HG02885 (cell line): ENCODE measurements around the gene PLA2G1B.

Experiments used
- ATAC-seq: cut with Tn5 transposase; IDR thresholded peaks from one replicate; pipeline ENCODE4 v1.9.1; 2021; ENCODE audit warnings: mild to moderate bottlenecking; ENCODE audit not compliant: unreplicated experiment, poor library complexity

Gene PLA2G1B

DNA sequence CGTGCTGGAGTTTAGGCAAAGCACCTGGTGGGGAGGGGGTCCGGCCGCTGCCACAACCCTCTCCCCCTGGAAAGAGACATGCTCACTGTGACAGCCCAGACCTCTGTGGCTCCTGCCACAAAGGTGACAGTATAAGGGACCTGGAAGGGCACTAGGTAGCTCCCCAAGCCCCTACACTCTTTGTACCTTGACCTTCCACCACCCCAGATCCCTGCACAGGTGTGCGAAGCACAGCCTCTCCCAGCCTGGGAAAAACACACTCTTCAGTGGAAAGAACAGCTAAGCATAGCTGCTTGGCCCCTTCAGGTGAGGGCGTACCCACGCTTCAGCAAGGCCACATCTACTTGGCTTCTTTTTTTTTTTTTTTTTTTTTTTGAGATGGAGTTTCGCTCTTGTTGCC, 4.9 kb upstream of the PLA2G1B start:
- no peak for ATAC-seq

DNA sequence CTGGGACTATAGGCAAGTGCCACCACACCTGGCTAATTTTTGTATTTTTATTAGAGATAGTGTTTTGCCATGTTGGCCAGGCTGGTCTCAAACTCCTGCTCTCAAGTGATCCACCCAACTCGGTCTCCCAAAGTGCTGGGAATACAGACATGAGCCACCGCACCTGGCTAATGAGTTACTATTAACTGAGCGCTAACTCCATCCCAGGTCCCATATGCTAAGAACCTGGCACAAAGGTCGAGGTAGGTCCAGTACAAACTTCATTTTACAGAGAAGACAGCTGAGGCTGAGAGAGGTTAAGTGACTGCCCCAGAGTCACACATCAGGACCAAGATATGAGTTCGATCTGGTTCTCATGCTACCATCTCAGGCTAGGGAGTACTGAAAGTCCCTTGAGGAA, 4.5 kb upstream of the PLA2G1B start:
- ATAC-seq: no peak

- ATAC-seq: no peak
Measured at GRCh38 chr12:120331390-120331789, 3.8 kb upstream of the PLA2G1B start.

GRCh38 chr12:120328228-120328627, 649 bp upstream of the PLA2G1B start:
- no peak for ATAC-seq

- ATAC-seq: no peak
Measured at GRCh38 chr12:120324841-120325417, 2.6 kb downstream of the PLA2G1B start.

DNA sequence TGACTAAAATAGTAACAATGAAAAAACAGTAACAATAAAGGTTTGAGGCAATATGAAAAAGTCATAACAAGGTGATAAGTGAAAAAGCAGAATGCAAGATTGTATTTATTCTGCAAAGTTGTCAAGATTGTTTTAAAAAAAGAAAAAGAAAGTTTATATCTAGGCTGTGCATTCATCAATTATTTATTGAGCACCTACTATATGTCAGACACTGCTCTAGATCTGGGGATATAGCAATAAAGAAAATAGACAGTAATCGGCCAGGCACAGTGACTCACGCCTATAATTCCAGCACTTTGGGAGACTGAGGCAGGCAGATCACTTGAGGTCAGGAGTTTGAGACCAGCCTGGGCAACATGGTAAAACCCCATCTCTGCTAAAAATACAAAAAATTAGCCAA, 3.8 kb downstream of the PLA2G1B start:
- ATAC-seq: no peak

GRCh38 chr12:120321382-120322202, 6.0 kb downstream of the PLA2G1B start:
- no peak for ATAC-seq

- ATAC-seq: peak; percentile 99
Measured at GRCh38 chr12:120317224-120318105, 10.1 kb downstream of the PLA2G1B start.

- no peak for ATAC-seq
Measured at GRCh38 chr12:120316798-120317223, 10.8 kb downstream of the PLA2G1B start.

GRCh38 chr12:120314220-120314619, 13.4 kb downstream of the PLA2G1B start:
- ATAC-seq: no peak

GRCh38 chr12:120301962-120302815, 25.4 kb downstream of the PLA2G1B start, which contains the start of gene SIRT4:
Gene SIRT4 (plus strand): TSS chr12:120302321. CDS start chr12:120303562, 1,241 bp downstream.
- peak; percentile 97 for ATAC-seq

- ATAC-seq: peak; percentile 52
Measured at GRCh38 chr12:120292661-120293531, 34.7 kb downstream of the PLA2G1B start, which contains the start of gene RNU4-1. Gene RNU4-1 (minus strand): TSS chr12:120293237.

GRCh38 chr12:120292411-120292660, 35.2 kb downstream of the PLA2G1B start:
- peak; percentile 2 for ATAC-seq

DNA sequence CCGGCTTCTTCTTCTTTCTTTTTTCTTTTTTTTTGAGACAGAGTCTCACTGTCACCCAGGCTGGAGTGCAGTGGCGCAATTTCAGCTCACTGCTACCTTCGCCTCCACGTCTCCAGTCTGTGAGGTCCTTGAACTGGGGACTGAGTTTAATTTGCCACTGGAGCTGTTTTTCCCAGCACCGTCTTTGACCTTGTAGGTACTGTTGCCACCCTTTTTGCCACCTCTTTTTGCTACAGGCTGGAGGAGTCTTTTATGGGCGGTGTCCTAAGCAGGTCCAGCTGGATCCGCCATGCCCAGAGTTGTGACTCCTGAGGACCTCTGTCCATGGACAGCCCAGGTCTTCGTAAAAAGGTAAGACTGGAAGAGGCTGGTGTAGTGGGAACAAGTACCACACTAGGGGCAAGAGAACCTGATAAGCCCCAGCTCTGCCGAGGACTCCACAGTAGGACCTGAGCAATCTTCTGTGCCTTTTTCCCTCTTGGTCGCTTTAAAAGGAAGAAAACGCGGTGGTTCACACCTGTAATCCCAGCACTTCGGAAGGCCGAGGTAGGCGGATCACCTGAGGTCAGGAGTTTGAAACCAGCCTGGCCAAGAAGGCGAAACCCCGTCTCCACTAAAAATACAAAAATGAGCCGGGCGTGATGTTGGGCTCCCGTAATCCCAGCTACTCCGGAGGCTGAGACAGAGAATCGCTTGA, 36.8 kb downstream of the PLA2G1B start:
- ATAC-seq: no peak

- ATAC-seq: no peak
Measured at GRCh38 chr12:120287491-120287890, 40.1 kb downstream of the PLA2G1B start.

- ATAC-seq: no peak
Measured at GRCh38 chr12:120286768-120287490, 40.6 kb downstream of the PLA2G1B start.

- no peak for ATAC-seq
Measured at GRCh38 chr12:120284381-120284780, 43.2 kb downstream of the PLA2G1B start.

DNA sequence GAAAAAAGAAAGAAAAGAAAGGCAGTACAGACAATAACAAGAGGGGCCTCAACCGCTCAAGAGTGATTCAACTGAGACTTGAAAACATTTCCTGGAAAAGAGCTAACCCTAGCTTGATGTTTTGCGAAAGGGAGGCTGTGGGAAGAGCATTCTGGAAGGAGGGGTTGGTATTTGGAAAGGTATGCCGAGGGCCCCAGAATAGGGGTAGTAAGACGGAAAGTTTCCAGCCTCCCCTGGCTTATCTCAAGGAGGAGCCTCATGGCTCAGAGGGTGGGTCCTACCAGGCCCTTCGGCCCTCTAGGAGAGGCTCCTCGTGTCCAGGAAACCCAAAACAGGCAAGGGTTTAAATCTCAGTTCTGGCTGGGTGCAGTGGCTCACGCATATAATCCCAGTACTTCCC, 44.3 kb downstream of the PLA2G1B start:
- ATAC-seq: no peak
